ENCODE measurements around the gene SRPRA.
"Not testable (repeated sequence)": the region's sequence is repeated elsewhere in the genome, so short reads cannot be mapped to it uniquely, and the experiment has no call there.

SRPRA gene

GRCh38 chr11:126265811-126266210 is 2.9 kb downstream of the SRPRA start:
- TF ChIP-seq FOXK2 (IDR thresholded peaks at IDR 0.05) (no peak), HDGF (IDR thresholded peaks at IDR 0.05; ENCODE audit: borderline replicate concordance) (no peak), SP1 (IDR thresholded peaks at IDR 0.05) (no peak), FOXA1 (IDR thresholded peaks at IDR 0.05) (no peak), TARDBP (IDR thresholded peaks at IDR 0.05) (no peak), NFRKB (IDR thresholded peaks at IDR 0.05) (no peak), ZNF384 (IDR thresholded peaks at IDR 0.05) (no peak), ARNT (IDR thresholded peaks at IDR 0.05) (no peak), FOXM1 (IDR thresholded peaks at IDR 0.05; ENCODE audit: borderline replicate concordance) (no peak), ELF4 (IDR thresholded peaks at IDR 0.05) (no peak), CTBP1 (IDR thresholded peaks at IDR 0.05; ENCODE audit: borderline replicate concordance) (no peak), SUZ12 (IDR thresholded peaks at IDR 0.05) (no peak), PKNOX1 (IDR thresholded peaks at IDR 0.05) (no peak), L3MBTL2 (conservative IDR thresholded peaks at IDR 0.05) (no peak), BHLHE40 (IDR thresholded peaks at IDR 0.05; ENCODE audit: borderline replicate concordance) (no peak), LEF1 (IDR thresholded peaks at IDR 0.05; ENCODE audit: borderline replicate concordance) (no peak)

GRCh38 chr11:126263489-126263888 is 5.2 kb downstream of the SRPRA start:
- CTCF ChIA-PET, result no interaction called here
- DNase-seq (ENCODE audit: extremely low spot score), result no peak
- POLR2A ChIA-PET, result interaction anchor here (1.1 kb wide), 1 partner anchor 20 kb away, joined by 3 read pairs; no protein-coding TSS in a partner anchor
- TF ChIP-seq TARDBP (IDR thresholded peaks at IDR 0.05) (no peak), BHLHE40 (IDR thresholded peaks at IDR 0.05; ENCODE audit: borderline replicate concordance) (no peak), HDGF (IDR thresholded peaks at IDR 0.05; ENCODE audit: borderline replicate concordance) (no peak), NFRKB (IDR thresholded peaks at IDR 0.05) (no peak)

More at GRCh38 chr11:126265811-126266210, 2.9 kb downstream of the SRPRA start:
- ChIA-PET CTCF (no interaction called here), POLR2A (interaction anchor here (1.5 kb wide), 1 partner anchor 38 kb away, joined by 4 read pairs; the partner anchor contains the start of gene DCPS)
- no peak for DNase-seq (ENCODE audit: extremely low spot score)

GRCh38 chr11:126262216-126262615 is 6.5 kb downstream of the SRPRA start:
- CTCF ChIA-PET, result no interaction called here
- no peak for TF ChIP-seq L3MBTL2 (conservative IDR thresholded peaks at IDR 0.05)
- TF ChIP-seq FOXK2 (IDR thresholded peaks at IDR 0.05), result no peak
- TF ChIP-seq SP1 (IDR thresholded peaks at IDR 0.05), result no peak
- TF ChIP-seq LEF1 (IDR thresholded peaks at IDR 0.05; ENCODE audit: borderline replicate concordance), result no peak
- no peak for TF ChIP-seq ELF4 (IDR thresholded peaks at IDR 0.05)
- no peak for TF ChIP-seq ARNT (IDR thresholded peaks at IDR 0.05)
- TF ChIP-seq ZNF384 (IDR thresholded peaks at IDR 0.05), result no peak
- TF ChIP-seq SUZ12 (IDR thresholded peaks at IDR 0.05), result no peak

GRCh38 chr11:126257764-126258163 is 10.9 kb downstream of the SRPRA start:
- ChIA-PET CTCF (no interaction called here), POLR2A (interaction anchor here (0.9 kb wide), 1 partner anchor 46 kb away, joined by 3 read pairs; the partner anchor contains the start of gene DCPS)
- DNase-seq (ENCODE audit: extremely low spot score), result no peak
- TF ChIP-seq ARNT (IDR thresholded peaks at IDR 0.05) (no peak), ZNF384 (IDR thresholded peaks at IDR 0.05) (no peak), ELF4 (IDR thresholded peaks at IDR 0.05) (no peak), FOXM1 (IDR thresholded peaks at IDR 0.05; ENCODE audit: borderline replicate concordance) (no peak), CTBP1 (IDR thresholded peaks at IDR 0.05; ENCODE audit: borderline replicate concordance) (no peak)

More at GRCh38 chr11:126262216-126262615, 6.5 kb downstream of the SRPRA start:
- no peak for DNase-seq (ENCODE audit: extremely low spot score)
- POLR2A ChIA-PET, result interaction anchor here (1.0 kb wide), 1 partner anchor 21 kb away, joined by 3 read pairs; the partner anchor contains the start of gene TIRAP

- TF ChIP-seq NFRKB (IDR thresholded peaks at IDR 0.05) (no peak), SP1 (IDR thresholded peaks at IDR 0.05) (no peak), FOXK2 (IDR thresholded peaks at IDR 0.05) (no peak), ARNT (IDR thresholded peaks at IDR 0.05) (no peak), CTBP1 (IDR thresholded peaks at IDR 0.05; ENCODE audit: borderline replicate concordance) (no peak), TARDBP (IDR thresholded peaks at IDR 0.05) (no peak), FOXM1 (IDR thresholded peaks at IDR 0.05; ENCODE audit: borderline replicate concordance) (no peak), FOXA1 (IDR thresholded peaks at IDR 0.05) (no peak), L3MBTL2 (conservative IDR thresholded peaks at IDR 0.05) (no peak), ELF4 (IDR thresholded peaks at IDR 0.05) (no peak), BHLHE40 (IDR thresholded peaks at IDR 0.05; ENCODE audit: borderline replicate concordance) (no peak), HDGF (IDR thresholded peaks at IDR 0.05; ENCODE audit: borderline replicate concordance) (no peak)
- no peak for DNase-seq (ENCODE audit: extremely low spot score)
- CTCF ChIA-PET, result no interaction called here
- POLR2A ChIA-PET, result interaction anchor here (0.9 kb wide), 1 partner anchor 47 kb away, joined by 3 read pairs; the partner anchor contains the start of gene DCPS
Measured at GRCh38 chr11:126257144-126257543, 11.6 kb downstream of the SRPRA start.

GRCh38 chr11:126256216-126256615 is 12.5 kb downstream of the SRPRA start:
- CTCF ChIA-PET, result no interaction called here

GRCh38 chr11:126255507-126255906 is 13.2 kb downstream of the SRPRA start:
- POLR2A ChIA-PET, result interaction anchor here (2.9 kb wide), 1 partner anchor 13 kb away, joined by 8 read pairs; the partner anchor contains the start of genes FOXRED1 and SRPRA
- CTCF ChIA-PET; DNase-seq (ENCODE audit: extremely low spot score): not testable (repeated sequence)

More at GRCh38 chr11:126256216-126256615, 12.5 kb downstream of the SRPRA start:
- DNase-seq (ENCODE audit: extremely low spot score), result no peak
- TF ChIP-seq NFRKB (IDR thresholded peaks at IDR 0.05) (no peak), FOXM1 (IDR thresholded peaks at IDR 0.05; ENCODE audit: borderline replicate concordance) (no peak), HDGF (IDR thresholded peaks at IDR 0.05; ENCODE audit: borderline replicate concordance) (no peak), ARNT (IDR thresholded peaks at IDR 0.05) (no peak), L3MBTL2 (conservative IDR thresholded peaks at IDR 0.05) (no peak), ZNF384 (IDR thresholded peaks at IDR 0.05) (no peak), FOXK2 (IDR thresholded peaks at IDR 0.05) (no peak), SUZ12 (IDR thresholded peaks at IDR 0.05) (no peak), BHLHE40 (IDR thresholded peaks at IDR 0.05; ENCODE audit: borderline replicate concordance) (no peak), SP1 (IDR thresholded peaks at IDR 0.05) (no peak), LEF1 (IDR thresholded peaks at IDR 0.05; ENCODE audit: borderline replicate concordance) (no peak), FOXA1 (IDR thresholded peaks at IDR 0.05) (no peak), PKNOX1 (IDR thresholded peaks at IDR 0.05) (no peak)
- POLR2A ChIA-PET, result interaction anchor here (2.9 kb wide), 1 partner anchor 13 kb away, joined by 8 read pairs; the partner anchor contains the start of genes FOXRED1 and SRPRA

All from HEK293T (cell line).